H1 (cell line): ENCODE data around the gene WDR43. TPM values are rescaled to one million over a fixed set of nuclear protein-coding genes. Genes with fewer than 3 reads are reported as not detected.
"Not testable (repeated sequence)": the region's sequence is repeated elsewhere in the genome, so short reads cannot be mapped to it uniquely, and the experiment has no call there.

Experiments used
- CTCF ChIA-PET: fragments of 300-600 bp; sonication (Branson Sonifier 250); formaldehyde crosslinking; loops from one replicate; lab custom pipeline; 2021; ENCODE audit not compliant: partially characterized antibody; lab: Charles Lee
- POLR2A ChIA-PET: fragments of 300-600 bp; sonication (Branson Sonifier 250); formaldehyde crosslinking; loops from one replicate; lab custom pipeline; 2021; ENCODE audit warnings: inconsistent platforms; ENCODE audit not compliant: partially characterized antibody; lab: Charles Lee
- DNase-seq, 2 experiments: peaks; one replicate each; pipeline versions ENCODE4 v3.0.0 to v3.0.0-alpha.2; 2010 to 2022; ENCODE audit warnings: low spot score in 2 of 2, low read depth in 1 of 2, mixed read lengths in 1 of 2
- FAIRE-seq: peaks from 2 replicates; lab custom pipeline; 2011; peaks lifted over from hg19 to GRCh38; lab: Jason Lieb, UNC
- H2AFZ ChIP-seq: 2 replicates; pipeline ENCODE4 v1.8.1; 2012; ENCODE audit warnings: low read length, inconsistent platforms
- H2AK5ac ChIP-seq: 2 replicates; pipeline ENCODE4 v1.6.1; 2013; ENCODE audit warnings: low read depth, low read length
- H2BK120ac ChIP-seq: replicated peaks from 2 replicates; pipeline ENCODE3; 2013; ENCODE audit warnings: low read depth, low read length, inconsistent platforms
- H2BK12ac ChIP-seq: 2 replicates; pipeline ENCODE4 v1.6.1; 2013; ENCODE audit warnings: low read depth, low read length
- H2BK15ac ChIP-seq: 2 replicates; pipeline ENCODE4 v1.6.1; 2013; ENCODE audit warnings: low read length
- H2BK20ac ChIP-seq: 2 replicates; pipeline ENCODE4 v1.6.1; 2013; ENCODE audit warnings: low read length
- H2BK5ac ChIP-seq: 2 replicates; pipeline ENCODE4 v1.6.1; 2013; ENCODE audit warnings: low read depth, low read length
- H3K14ac ChIP-seq: 2 replicates; pipeline ENCODE4 v1.6.1; 2013; ENCODE audit warnings: inconsistent platforms; ENCODE audit not compliant: insufficient read length
- H3K18ac ChIP-seq: 2 replicates; pipeline ENCODE4 v1.6.1; 2013; ENCODE audit warnings: low read length; ENCODE audit errors: extremely low read depth
- H3K23ac ChIP-seq: 2 replicates; pipeline ENCODE4 v1.6.1; 2013; ENCODE audit warnings: inconsistent platforms; ENCODE audit not compliant: insufficient read length
- H3K23me2 ChIP-seq: 2 replicates; pipeline ENCODE4 v1.6.1; 2013; ENCODE audit warnings: low read depth, low read length
- H3K27ac ChIP-seq: 2 replicates; pipeline ENCODE4 v1.6.1; 2011; ENCODE audit warnings: low read depth, low read length, inconsistent platforms
- H3K27me3 ChIP-seq, 4 experiments: replicated peaks in 1 of 4; 1 replicate in 1 of 4; 2 replicates in 3 of 4; pipeline versions ENCODE4 v1.6.1 to v1.8.1; 2011 to 2013; ENCODE audit warnings: low read length in 3 of 4, mild to moderate bottlenecking in 3 of 4, inconsistent platforms in 2 of 4, mixed read lengths in 2 of 4, moderate library complexity in 1 of 4; ENCODE audit not compliant: control insufficient read depth in 3 of 4, insufficient read depth in 3 of 4; ENCODE audit errors: extremely low read depth in 1 of 4
- H3K36me3 ChIP-seq, 4 experiments: 2 replicates each; pipeline versions ENCODE4 v1.6.1 to v1.8.1; 2011 to 2013; ENCODE audit warnings: mild to moderate bottlenecking in 4 of 4, low read length in 3 of 4, moderate library complexity in 2 of 4, control low read depth in 1 of 4, inconsistent platforms in 1 of 4; ENCODE audit not compliant: insufficient read depth in 4 of 4, control insufficient read depth in 2 of 4
- H3K4ac ChIP-seq: replicated peaks from 2 replicates; pipeline ENCODE3; 2013; ENCODE audit warnings: low read length, low read depth, mixed read lengths, inconsistent platforms; ENCODE audit not compliant: insufficient read length
- H3K4me1 ChIP-seq, 4 experiments: replicated peaks in 1 of 4; 1 replicate in 1 of 4; 2 replicates in 3 of 4; pipeline versions ENCODE4 v1.6.1 to v1.8.1; 2011 to 2013; ENCODE audit warnings: low read length in 3 of 4, inconsistent platforms in 2 of 4, mixed read lengths in 1 of 4; ENCODE audit not compliant: insufficient read depth in 4 of 4, control insufficient read depth in 3 of 4
- H3K4me2 ChIP-seq, 2 experiments: 2 replicates each; pipeline versions ENCODE4 v1.6.1 to v1.8.1; 2011 to 2013; ENCODE audit warnings: low read depth in 2 of 2, low read length in 2 of 2, control low read depth in 1 of 2, inconsistent platforms in 1 of 2, mild to moderate bottlenecking in 1 of 2; ENCODE audit not compliant: insufficient read depth in 1 of 2
- H3K4me3 ChIP-seq, 4 experiments: fragments of 200-600, 300-600 bp in 1 of 4; sonication (generic), shearing (Covaris generic), sonication (Bioruptor Twin) in 1 of 4; 2 replicates each; pipeline versions ENCODE4 v1.5.1 to v1.8.1; 2011 to 2016; ENCODE audit warnings: low read length in 4 of 4, low read depth in 3 of 4, control low read depth in 2 of 4, inconsistent platforms in 2 of 4, mild to moderate bottlenecking in 2 of 4, mixed read lengths in 1 of 4, moderate library complexity in 1 of 4; ENCODE audit not compliant: insufficient read depth in 2 of 4; ENCODE audit errors: extremely low read depth in 1 of 4
- H3K56ac ChIP-seq: replicated peaks from 2 replicates; pipeline ENCODE3; 2013; ENCODE audit warnings: low read depth, mild to moderate bottlenecking, mixed read lengths, low read length, inconsistent platforms; ENCODE audit not compliant: insufficient read length
- H3K79me1 ChIP-seq: 2 replicates; pipeline ENCODE4 v1.6.1; 2013; ENCODE audit warnings: low read depth, low read length, control low read depth
- H3K79me2 ChIP-seq, 2 experiments: 2 replicates each; pipeline versions ENCODE4 v1.6.1 to v1.8.1; 2012 to 2013; ENCODE audit warnings: low read length in 2 of 2, mild to moderate bottlenecking in 2 of 2, inconsistent platforms in 1 of 2; ENCODE audit not compliant: insufficient read depth in 2 of 2, control insufficient read depth in 1 of 2
- H3K9ac ChIP-seq, 4 experiments: replicated peaks in 1 of 4; 1 replicate in 1 of 4; 2 replicates in 3 of 4; pipeline versions ENCODE4 v1.6.1 to v1.8.1; 2011 to 2013; ENCODE audit warnings: low read depth in 3 of 4, low read length in 3 of 4, control low read depth in 2 of 4, mild to moderate bottlenecking in 2 of 4, moderate library complexity in 2 of 4, inconsistent platforms in 1 of 4; ENCODE audit errors: extremely low read depth in 1 of 4
- H3K9me3 ChIP-seq, 2 experiments: 2 replicates each; pipeline versions ENCODE4 v1.6.1 to v1.8.1; 2012 to 2013; ENCODE audit warnings: mild to moderate bottlenecking in 2 of 2, moderate library complexity in 2 of 2, control low read depth in 1 of 2, inconsistent platforms in 1 of 2, low read depth in 1 of 2, low read length in 1 of 2, mixed read lengths in 1 of 2; ENCODE audit not compliant: insufficient read depth in 2 of 2
- H4K20me1 ChIP-seq, 2 experiments: replicated peaks in 1 of 2; 2 replicates each; pipeline versions ENCODE3 to v1.8.1; 2011 to 2013; ENCODE audit warnings: inconsistent platforms in 2 of 2, low read length in 2 of 2, mild to moderate bottlenecking in 1 of 2; ENCODE audit not compliant: insufficient read depth in 2 of 2, control insufficient read depth in 1 of 2
- H4K5ac ChIP-seq: 2 replicates; pipeline ENCODE4 v1.6.1; 2013; ENCODE audit warnings: low read length, low read depth, mixed read lengths, inconsistent platforms; ENCODE audit not compliant: insufficient read length
- H4K8ac ChIP-seq: 2 replicates; pipeline ENCODE4 v1.8.0; 2013; ENCODE audit warnings: mild to moderate bottlenecking, moderate library complexity, low read length, inconsistent platforms; ENCODE audit not compliant: insufficient read depth; ENCODE audit errors: extremely low read depth
- H4K91ac ChIP-seq: replicated peaks from 2 replicates; pipeline ENCODE3; 2013; ENCODE audit warnings: low read length, mixed read lengths, inconsistent platforms; ENCODE audit not compliant: insufficient read length
- WGBS, 2 experiments: shearing (Covaris generic) in 1 of 2; methylation state at CpG; one replicate each; pipeline versions ENCODE4 v1.1.6 to v1.1.7; 2013 to 2015; ENCODE audit warnings: low lambda C conversion rate in 2 of 2, mixed read lengths in 2 of 2, inconsistent platforms in 1 of 2, low coverage in 1 of 2, missing lambda C conversion rate in 1 of 2; ENCODE audit not compliant: insufficient replicate concordance in 2 of 2, insufficient coverage in 1 of 2, insufficient read length in 1 of 2; ENCODE audit errors: extremely low coverage in 1 of 2, missing lambda C conversion rate in 1 of 2; 5-methylcytosine and 5-hydroxymethylcytosine counted together
- polyA plus RNA-seq, 7 experiments: library from polyadenylated mRNA; depleted of rRNA in 3 of 7; stranded (reverse) in 5 of 7; unstranded in 2 of 7; fragments of >200 nt in 5 of 7; fragments of 200-250 nt in 2 of 7; gene quantifications; 1 replicate in 5 of 7; 2 replicates in 1 of 7; 4 replicates in 1 of 7; pipeline versions ENCODE4 v1.2.1 to v1.2.3, GENCODE V29; 2011 to 2013; ENCODE audit warnings: missing spikeins in 2 of 7, mixed read lengths in 2 of 7
- total RNA-seq: library from RNA; stranded (reverse); fragmentation: NEBNext Ultra II Directional; extraction: Animal tissue kit (Norgen Biotek cat#: 25700); gene quantifications from 2 replicates; pipeline ENCODE4 v1.2.1, GENCODE V29; 2021

Gene WDR43
- total and polyA plus RNA-seq, 2 of the 8 experiments (the other 6 are each of a cell fraction or from before 2014, with no cell fraction given), result 57.8 to 142 TPM

DNA sequence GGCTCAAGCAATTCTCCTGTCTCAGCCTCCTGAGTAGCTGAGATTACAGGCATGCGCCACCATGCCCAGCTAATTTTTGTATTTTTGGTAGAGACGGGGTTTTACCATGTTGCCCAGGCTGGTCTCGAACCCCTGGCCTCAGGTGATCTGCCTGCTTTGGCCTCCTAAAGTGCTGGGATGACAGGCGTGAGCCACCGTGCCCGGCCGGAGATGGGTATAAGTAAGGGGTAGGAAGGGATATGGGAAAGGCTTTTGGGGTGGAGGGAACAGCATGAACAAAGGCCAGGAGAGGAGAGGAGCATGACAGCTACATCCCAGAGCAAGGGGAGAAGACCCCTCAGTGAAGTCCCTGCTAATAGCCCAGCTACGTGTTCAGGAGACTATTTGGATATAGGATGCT, 83.5 kb downstream of the WDR43 start:
- FAIRE-seq, result not testable (repeated sequence)

More for the DNA sequence above, 83.5 kb downstream of the WDR43 start:
- H2AFZ ChIP-seq, H3K4me3 ChIP-seq, H4K91ac ChIP-seq, H3K79me2 ChIP-seq, H3K9ac ChIP-seq, H3K9me3 ChIP-seq, H4K5ac ChIP-seq, H2BK5ac ChIP-seq, H3K36me3 ChIP-seq, H3K27ac ChIP-seq, DNase-seq, H2BK120ac ChIP-seq, H3K4ac ChIP-seq, H2BK12ac ChIP-seq, H2AK5ac ChIP-seq, H3K56ac ChIP-seq, H3K18ac ChIP-seq, H2BK20ac ChIP-seq, POLR2A ChIA-PET, H3K27me3 ChIP-seq, H2BK15ac ChIP-seq, H3K4me2 ChIP-seq, H4K20me1 ChIP-seq, H3K23ac ChIP-seq, H3K14ac ChIP-seq, H3K23me2 ChIP-seq, H3K4me1 ChIP-seq, H3K79me1 ChIP-seq, H4K8ac ChIP-seq: not testable (repeated sequence)
- WGBS, 2 experiments, result 93% methylated on average over 8 of the region's 8 CpGs; no CpG with 5 or more reads in 1 of the 2 experiments
- CTCF ChIA-PET, result interaction anchor here (0.8 to 2.0 kb wide), 7 partner anchors 9 to 227 kb away, joined by 3 to 7 read pairs (median 3); no protein-coding TSS in a partner anchor
